PC-9 (cell line): ENCODE results near the gene TMEM167A. TPM values are rescaled to one million over a fixed set of nuclear protein-coding genes. Genes with fewer than 3 reads are reported as not detected.

ENCODE experiments used
- BruUV-seq: library from RNA; stranded (reverse); fragments of 400-500 nt; replicated peaks from 2 replicates; lab custom pipeline; 2021; lab: Mats Ljungman, UMichigan
- CTCF ChIA-PET: fragments of 300-600 bp; sonication (Branson Sonifier 250); formaldehyde crosslinking; loops from one replicate; lab custom pipeline; 2022; ENCODE audit warnings: antibody characterized with exemption; lab: Charles Lee
- POLR2A ChIA-PET: fragments of 300-600 bp; sonication (Branson Sonifier 250); formaldehyde crosslinking; loops from one replicate; lab custom pipeline; 2022; ENCODE audit warnings: antibody characterized with exemption; ENCODE audit not compliant: unreplicated experiment; lab: Charles Lee
- DNase-seq, 2 experiments: peaks; one replicate each; pipeline versions ENCODE4 v3.0.0 to v3.0.0-alpha.2; 2015 to 2022; ENCODE audit warnings: mixed read lengths in 1 of 2
- H2AFZ ChIP-seq: fragments of 200-600 bp; sonication (generic); 2 replicates; pipeline ENCODE4 v1.8.1; 2017; ENCODE audit warnings: antibody characterized with exemption
- H3F3A ChIP-seq: fragments of 200-600 bp; sonication (generic); 2 replicates; pipeline ENCODE4 v1.8.1; 2017; ENCODE audit warnings: antibody characterized with exemption, mild to moderate bottlenecking, low read depth; ENCODE audit not compliant: insufficient read depth
- H3K27ac ChIP-seq: fragments of 200-600 bp; sonication (generic); 2 replicates; pipeline ENCODE4 v1.6.1; 2016; ENCODE audit warnings: mixed run types
- H3K27me3 ChIP-seq: fragments of 200-600 bp; sonication (generic); 2 replicates; pipeline ENCODE4 v1.6.1; 2016; ENCODE audit warnings: low read depth, mixed run types; ENCODE audit not compliant: insufficient read depth
- H3K36me3 ChIP-seq: fragments of 200-600 bp; sonication (generic); 2 replicates; pipeline ENCODE4 v1.6.1; 2016; ENCODE audit warnings: low read depth, mixed run types
- H3K4me1 ChIP-seq: fragments of 200-600 bp; sonication (generic); replicated peaks from 2 replicates; pipeline ENCODE4 v1.6.1; 2016; ENCODE audit warnings: mixed run types; ENCODE audit not compliant: insufficient read depth
- H3K4me2 ChIP-seq: fragments of 200-600 bp; sonication (generic); 2 replicates; pipeline ENCODE4 v1.6.1; 2017; ENCODE audit warnings: mixed run types
- H3K4me3 ChIP-seq: fragments of 200-600 bp; sonication (generic); 2 replicates; pipeline ENCODE4 v1.6.1; 2016; ENCODE audit warnings: mixed run types
- H3K79me2 ChIP-seq: fragments of 200-600 bp; sonication (generic); 2 replicates; pipeline ENCODE4 v1.6.1; 2017; ENCODE audit warnings: low read depth, mixed run types
- H3K9me2 ChIP-seq: fragments of 200-600 bp; sonication (generic); 2 replicates; pipeline ENCODE4 v1.8.1; 2017; ENCODE audit warnings: mild to moderate bottlenecking; ENCODE audit not compliant: insufficient read depth
- H3K9me3 ChIP-seq: fragments of 200-600 bp; sonication (generic); 2 replicates; pipeline ENCODE4 v1.8.1; 2016; ENCODE audit warnings: low read depth; ENCODE audit not compliant: insufficient read depth
- H4K20me1 ChIP-seq: fragments of 200-600 bp; sonication (generic); 2 replicates; pipeline ENCODE4 v1.8.1; 2017; ENCODE audit not compliant: insufficient read depth
- CTCF ChIP-seq: fragments of 200-600 bp; sonication (generic); conservative IDR thresholded peaks from 2 replicates; pipeline ENCODE4 v1.6.1; 2017; ENCODE audit warnings: mixed run types, antibody characterized with exemption, mild to moderate bottlenecking, moderate library complexity
- EZH2 ChIP-seq: fragments of 200-600 bp; sonication (generic); IDR thresholded peaks from 2 replicates; pipeline ENCODE4 v1.8.0; 2017; ENCODE audit warnings: antibody characterized with exemption, low read depth
- intact Hi-C: fragments of 100-400 bp; cut with micrococcal nuclease; formaldehyde crosslinking; loops from one replicate; pipeline ENCODE4 v1.10.0; 2022; ENCODE audit not compliant: unreplicated experiment
- total RNA-seq: library from RNA; stranded (reverse); gene quantifications from 2 replicates; pipeline ENCODE4 v1.2.3, GENCODE V29; 2021

The TMEM167A gene
- total RNA-seq, 1 experiment from 2014 or later: 82.7 TPM

- no peaks in the 10 kb centered on the region for H3F3A ChIP-seq
- no peak for DNase-seq
- H3K9me2 ChIP-seq: no peaks in the 10 kb centered on the region
- no peaks in the 10 kb centered on the region for H3K79me2 ChIP-seq
- ChIA-PET POLR2A (no interaction called here), CTCF (no interaction called here)
- H3K9me3 ChIP-seq: no peaks in the 10 kb centered on the region
- no peaks in the 10 kb centered on the region for H3K36me3 ChIP-seq
- no peak overlapping the region for H3K4me2 ChIP-seq
- H2AFZ ChIP-seq: no peak overlapping the region
- H3K27ac ChIP-seq: no peak overlapping the region
- no TSS peak for BruUV-seq
- H3K27me3 ChIP-seq: no peaks in the 10 kb centered on the region
- H4K20me1 ChIP-seq: no peaks in the 10 kb centered on the region
- TF ChIP-seq EZH2 (no peak), CTCF (no peak)
- intact Hi-C loops: no loop called here
- H3K4me1 ChIP-seq: no peaks in the 10 kb centered on the region
- no peak overlapping the region for H3K4me3 ChIP-seq
Measured at GRCh38 chr5:83049370-83049885, 27.8 kb downstream of the TMEM167A start.

GRCh38 chr5:83048811-83049210, 28.4 kb downstream of the TMEM167A start:
- ChIA-PET CTCF (no interaction called here), POLR2A (no interaction called here)
- H3K4me1 ChIP-seq: no peaks in the 10 kb centered on the region
- intact Hi-C loops: no loop called here
- H4K20me1 ChIP-seq: no peaks in the 10 kb centered on the region
- no peaks in the 10 kb centered on the region for H3K27me3 ChIP-seq
- H3K9me2 ChIP-seq: no peaks in the 10 kb centered on the region
- no peak overlapping the region for H3K4me3 ChIP-seq
- H3K4me2 ChIP-seq: no peak overlapping the region
- H3K27ac ChIP-seq: no peak overlapping the region
- no peaks in the 10 kb centered on the region for H3K9me3 ChIP-seq
- DNase-seq: no peak
- H3K79me2 ChIP-seq: no peaks in the 10 kb centered on the region
- H2AFZ ChIP-seq: no peak overlapping the region
- no peak for TF ChIP-seq EZH2
- no peaks in the 10 kb centered on the region for H3F3A ChIP-seq
- no TSS peak for BruUV-seq
- no peaks in the 10 kb centered on the region for H3K36me3 ChIP-seq

- no peak overlapping the region for H3K27ac ChIP-seq
- no peaks in the 10 kb centered on the region for H3K4me1 ChIP-seq
- H3K36me3 ChIP-seq: no peaks in the 10 kb centered on the region
- no peak overlapping the region for H3K4me2 ChIP-seq
- DNase-seq: no peak
- H3K27me3 ChIP-seq: no peaks in the 10 kb centered on the region
- TF ChIP-seq CTCF (no peak), EZH2 (no peak)
- no peak overlapping the region for H3K4me3 ChIP-seq
- no peaks in the 10 kb centered on the region for H3K79me2 ChIP-seq
- ChIA-PET CTCF (no interaction called here), POLR2A (no interaction called here)
- no TSS peak for BruUV-seq
- intact Hi-C loops: no loop called here
- no peaks in the 10 kb centered on the region for H3K9me3 ChIP-seq
- H4K20me1 ChIP-seq: no peaks in the 10 kb centered on the region
- no peaks in the 10 kb centered on the region for H3F3A ChIP-seq
- H3K9me2 ChIP-seq: no peaks in the 10 kb centered on the region
- H2AFZ ChIP-seq: no peak overlapping the region
Measured at GRCh38 chr5:83048277-83048676, 28.9 kb downstream of the TMEM167A start.

GRCh38 chr5:83044926-83045325, 32.3 kb downstream of the TMEM167A start:
- no peaks in the 10 kb centered on the region for H4K20me1 ChIP-seq
- no peaks in the 10 kb centered on the region for H3K9me2 ChIP-seq
- H3K4me2 ChIP-seq: no peak overlapping the region
- ChIA-PET POLR2A (no interaction called here), CTCF (interaction anchor here (0.5 kb wide), 1 partner anchor 339 kb away, joined by 4 read pairs; no protein-coding TSS in a partner anchor)
- no peaks in the 10 kb centered on the region for H3K9me3 ChIP-seq
- H3K4me3 ChIP-seq: no peak overlapping the region
- TF ChIP-seq CTCF (no peak), EZH2 (no peak)
- no peaks in the 10 kb centered on the region for H3K79me2 ChIP-seq
- no peak overlapping the region for H3K27ac ChIP-seq
- no TSS peak for BruUV-seq
- no peaks in the 10 kb centered on the region for H3K4me1 ChIP-seq
- intact Hi-C loops: no loop called here
- no peaks in the 10 kb centered on the region for H3F3A ChIP-seq
- H3K36me3 ChIP-seq: no peaks in the 10 kb centered on the region
- DNase-seq: no peak
- H3K27me3 ChIP-seq: no peaks in the 10 kb centered on the region
- H2AFZ ChIP-seq: no peak overlapping the region
